GM12878 (cell line): Measurements from ENCODE around the gene LYSMD1.

Experiments
- CEBPZ ChIP-seq: fragments of 150-350 bp; IDR thresholded peaks from 2 replicates; pipeline ENCODE4 v1.6.1; 2016; ENCODE audit warnings: low read depth, low read length
- CTCF ChIP-seq, 3 experiments: IDR thresholded peaks in 2 of 3; conservative IDR thresholded peaks in 1 of 3; 2 replicates each; pipeline ENCODE4 v1.5.1; 2011; ENCODE audit warnings: low read depth in 3 of 3, low read length in 3 of 3, mild to moderate bottlenecking in 3 of 3, control low read depth in 2 of 3, moderate library complexity in 2 of 3, inconsistent platforms in 1 of 3, mixed read lengths in 1 of 3; ENCODE audit not compliant: control insufficient read depth in 2 of 3, insufficient read depth in 1 of 3; ENCODE audit errors: extremely low read depth in 1 of 3
- DPF2 ChIP-seq: fragments of 450-650 bp; IDR thresholded peaks from 2 replicates; pipeline ENCODE4 v1.6.1; 2017; ENCODE audit warnings: mild to moderate bottlenecking
- EP300 ChIP-seq, 2 experiments: fragments of 150-350 bp in 1 of 2; IDR thresholded peaks; 2 replicates each; pipeline ENCODE4 v1.6.1; 2011 to 2012; ENCODE audit warnings: low read depth in 2 of 2, low read length in 2 of 2, borderline replicate concordance in 1 of 2, improper control_type of control experiment in 1 of 2, inconsistent platforms in 1 of 2; ENCODE audit not compliant: control insufficient read depth in 1 of 2
- POLR2A ChIP-seq: IDR thresholded peaks from 2 replicates; pipeline ENCODE4 v1.6.1; 2011; ENCODE audit warnings: low read depth, mild to moderate bottlenecking, low read length
- SKIL ChIP-seq: fragments of 450-650 bp; IDR thresholded peaks from 2 replicates; pipeline ENCODE4 v1.6.1; 2017; ENCODE audit warnings: mild to moderate bottlenecking, low read depth, inconsistent platforms; ENCODE audit not compliant: poor library complexity, severe bottlenecking
- TCF7 ChIP-seq: IDR thresholded peaks from 2 replicates; pipeline ENCODE4 v1.6.1; 2014; ENCODE audit warnings: antibody characterized with exemption, borderline replicate concordance
- ZSCAN29 ChIP-seq: fragments of 450-650 bp; IDR thresholded peaks from 2 replicates; pipeline ENCODE4 v1.6.1; 2017; ENCODE audit warnings: mild to moderate bottlenecking, moderate library complexity
- TF ChIP-seq, protein P1 (sequence below): IDR thresholded peaks from 2 replicates; pipeline ENCODE4 v1.6.1; 2012; ENCODE audit warnings: mild to moderate bottlenecking, low read depth, low read length
- TF ChIP-seq, protein P2 (sequence below): fragments of 150-350 bp; IDR thresholded peaks from 2 replicates; pipeline ENCODE4 v1.6.1; 2014; ENCODE audit warnings: mild to moderate bottlenecking, low read depth, low read length

GRCh38 chr1:151176514-151177045, 10.9 kb upstream of the LYSMD1 start:
- TF ChIP-seq EP300 (IDR thresholded peaks at IDR 0.05; ENCODE audit: borderline replicate concordance in 1 of 2, control insufficient read depth in 1 of 2, low read depth in 2 of 2, low read length in 2 of 2) (no peak), DPF2 (no peak), TCF7 (no peak), CTCF (IDR thresholded peaks at IDR 0.05 in 2 of 3, conservative IDR thresholded peaks at IDR 0.05 in 1 of 3; ENCODE audit: control insufficient read depth in 2 of 3, extremely low read depth in 1 of 3, insufficient read depth in 1 of 3, low read depth in 3 of 3, low read length in 3 of 3) (no peak), SKIL (no peak), POLR2A (no peak), ZSCAN29 (no peak), CEBPZ (no peak)
- TF ChIP-seq, protein P1, sequence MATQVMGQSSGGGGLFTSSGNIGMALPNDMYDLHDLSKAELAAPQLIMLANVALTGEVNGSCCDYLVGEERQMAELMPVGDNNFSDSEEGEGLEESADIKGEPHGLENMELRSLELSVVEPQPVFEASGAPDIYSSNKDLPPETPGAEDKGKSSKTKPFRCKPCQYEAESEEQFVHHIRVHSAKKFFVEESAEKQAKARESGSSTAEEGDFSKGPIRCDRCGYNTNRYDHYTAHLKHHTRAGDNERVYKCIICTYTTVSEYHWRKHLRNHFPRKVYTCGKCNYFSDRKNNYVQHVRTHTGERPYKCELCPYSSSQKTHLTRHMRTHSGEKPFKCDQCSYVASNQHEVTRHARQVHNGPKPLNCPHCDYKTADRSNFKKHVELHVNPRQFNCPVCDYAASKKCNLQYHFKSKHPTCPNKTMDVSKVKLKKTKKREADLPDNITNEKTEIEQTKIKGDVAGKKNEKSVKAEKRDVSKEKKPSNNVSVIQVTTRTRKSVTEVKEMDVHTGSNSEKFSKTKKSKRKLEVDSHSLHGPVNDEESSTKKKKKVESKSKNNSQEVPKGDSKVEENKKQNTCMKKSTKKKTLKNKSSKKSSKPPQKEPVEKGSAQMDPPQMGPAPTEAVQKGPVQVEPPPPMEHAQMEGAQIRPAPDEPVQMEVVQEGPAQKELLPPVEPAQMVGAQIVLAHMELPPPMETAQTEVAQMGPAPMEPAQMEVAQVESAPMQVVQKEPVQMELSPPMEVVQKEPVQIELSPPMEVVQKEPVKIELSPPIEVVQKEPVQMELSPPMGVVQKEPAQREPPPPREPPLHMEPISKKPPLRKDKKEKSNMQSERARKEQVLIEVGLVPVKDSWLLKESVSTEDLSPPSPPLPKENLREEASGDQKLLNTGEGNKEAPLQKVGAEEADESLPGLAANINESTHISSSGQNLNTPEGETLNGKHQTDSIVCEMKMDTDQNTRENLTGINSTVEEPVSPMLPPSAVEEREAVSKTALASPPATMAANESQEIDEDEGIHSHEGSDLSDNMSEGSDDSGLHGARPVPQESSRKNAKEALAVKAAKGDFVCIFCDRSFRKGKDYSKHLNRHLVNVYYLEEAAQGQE, result no peak
- TF ChIP-seq, protein P2, sequence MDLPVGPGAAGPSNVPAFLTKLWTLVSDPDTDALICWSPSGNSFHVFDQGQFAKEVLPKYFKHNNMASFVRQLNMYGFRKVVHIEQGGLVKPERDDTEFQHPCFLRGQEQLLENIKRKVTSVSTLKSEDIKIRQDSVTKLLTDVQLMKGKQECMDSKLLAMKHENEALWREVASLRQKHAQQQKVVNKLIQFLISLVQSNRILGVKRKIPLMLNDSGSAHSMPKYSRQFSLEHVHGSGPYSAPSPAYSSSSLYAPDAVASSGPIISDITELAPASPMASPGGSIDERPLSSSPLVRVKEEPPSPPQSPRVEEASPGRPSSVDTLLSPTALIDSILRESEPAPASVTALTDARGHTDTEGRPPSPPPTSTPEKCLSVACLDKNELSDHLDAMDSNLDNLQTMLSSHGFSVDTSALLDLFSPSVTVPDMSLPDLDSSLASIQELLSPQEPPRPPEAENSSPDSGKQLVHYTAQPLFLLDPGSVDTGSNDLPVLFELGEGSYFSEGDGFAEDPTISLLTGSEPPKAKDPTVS, result no peak
